GM12873 (cell line): ENCODE measurements around the gene MAGI1.

ENCODE experiments used
- CTCF ChIP-seq: IDR thresholded peaks from 2 replicates; pipeline ENCODE4 v1.5.1; 2012; ENCODE audit warnings: low read depth, mild to moderate bottlenecking, moderate library complexity, low read length, control low read depth; ENCODE audit not compliant: insufficient read depth; ENCODE audit errors: missing control alignments

MAGI1 gene

GRCh38 chr3:65808824-65809223 is 229.9 kb downstream of the MAGI1 start:
- no peak for TF ChIP-seq CTCF

GRCh38 chr3:65808407-65808806 is 230.3 kb downstream of the MAGI1 start:
- no peak for TF ChIP-seq CTCF

- no peak for TF ChIP-seq CTCF
Observed at GRCh38 chr3:65807225-65807624, 231.5 kb downstream of the MAGI1 start.

- no peak for TF ChIP-seq CTCF
Observed at GRCh38 chr3:65806600-65806999, 232.1 kb downstream of the MAGI1 start.

GRCh38 chr3:65796676-65797075 is 242.0 kb downstream of the MAGI1 start:
- no peak for TF ChIP-seq CTCF

GRCh38 chr3:65795166-65795565 is 243.6 kb downstream of the MAGI1 start:
- no peak for TF ChIP-seq CTCF

GRCh38 chr3:65793495-65794200 is 245.1 kb downstream of the MAGI1 start:
- no peak for TF ChIP-seq CTCF

- TF ChIP-seq CTCF, result no peak
Observed at GRCh38 chr3:65788461-65788860, 250.3 kb downstream of the MAGI1 start.
